Osteocyte (in vitro differentiated cells): ENCODE results near the gene MGST2. TPM values are rescaled to one million over a fixed set of nuclear protein-coding genes. Genes with fewer than 3 reads are reported as not detected.

Experiments used
- DNase-seq: peaks from one replicate; pipeline ENCODE4 v3.0.0; 2021; ENCODE audit warnings: mixed read lengths; ENCODE audit not compliant: unreplicated experiment; ENCODE audit errors: extremely low spot score
- H3K27ac Mint-ChIP-seq: one replicate; pipeline ENCODE4 v1.8.0; 2021; ENCODE audit warnings: mild to moderate bottlenecking, mixed read lengths; ENCODE audit not compliant: unreplicated experiment
- H3K27me3 Mint-ChIP-seq: one replicate; pipeline ENCODE4 v1.8.0; 2021; ENCODE audit warnings: mixed read lengths; ENCODE audit not compliant: unreplicated experiment
- H3K36me3 Mint-ChIP-seq: one replicate; pipeline ENCODE4 v1.8.0; 2021; ENCODE audit warnings: mixed read lengths; ENCODE audit not compliant: unreplicated experiment
- H3K4me1 Mint-ChIP-seq: one replicate; pipeline ENCODE4 v1.8.0; 2021; ENCODE audit warnings: mixed read lengths; ENCODE audit not compliant: unreplicated experiment
- H3K4me3 Mint-ChIP-seq: one replicate; pipeline ENCODE4 v1.8.0; 2021; ENCODE audit warnings: mild to moderate bottlenecking, moderate library complexity, mixed read lengths; ENCODE audit not compliant: unreplicated experiment
- H3K9me3 Mint-ChIP-seq: one replicate; pipeline ENCODE4 v1.8.0; 2021; ENCODE audit warnings: mixed read lengths; ENCODE audit not compliant: unreplicated experiment
- total RNA-seq: library from RNA; stranded (reverse); gene quantifications from 2 replicates; pipeline ENCODE4 v1.2.1, GENCODE V29; 2021
- TF ChIP-seq, protein P1 (sequence below): fragments of 200-600 bp; sonication (generic); IDR thresholded peaks from 2 replicates; pipeline ENCODE4 v1.5.0; 2021; ENCODE audit warnings: antibody characterized with exemption, mild to moderate bottlenecking, moderate library complexity

The MGST2 gene
- total RNA-seq, 1 donor from 2014 or later, result 29.9 TPM

DNA sequence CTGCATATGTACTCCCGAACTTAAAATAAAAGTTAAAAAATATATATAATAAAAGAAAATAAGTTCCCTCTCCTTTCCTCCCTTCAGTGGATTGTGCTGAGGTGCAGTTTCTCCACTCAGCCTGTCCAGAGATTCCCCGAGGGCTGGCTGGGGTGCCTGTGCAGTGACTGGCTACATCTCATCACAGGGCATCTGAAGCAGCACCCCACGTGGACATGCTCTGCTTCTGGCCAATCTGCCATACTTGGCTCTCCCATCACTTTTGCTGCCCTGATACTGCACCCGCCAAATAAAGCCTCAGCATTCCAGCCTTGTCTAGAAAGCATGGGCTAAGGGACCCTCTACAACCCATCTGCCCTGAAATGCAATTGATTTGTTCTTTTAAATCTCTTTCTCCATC, 11.1 kb upstream of the MGST2 start:
- H3K4me1 Mint-ChIP-seq, result peaks cover 11% of the 10 kb centered on the region
- peaks cover 17% of the 10 kb centered on the region for H3K27me3 Mint-ChIP-seq
- H3K4me3 Mint-ChIP-seq, result no peak overlapping the region
- no peak for DNase-seq
- H3K36me3 Mint-ChIP-seq, result no peaks in the 10 kb centered on the region
- TF ChIP-seq, protein P1, sequence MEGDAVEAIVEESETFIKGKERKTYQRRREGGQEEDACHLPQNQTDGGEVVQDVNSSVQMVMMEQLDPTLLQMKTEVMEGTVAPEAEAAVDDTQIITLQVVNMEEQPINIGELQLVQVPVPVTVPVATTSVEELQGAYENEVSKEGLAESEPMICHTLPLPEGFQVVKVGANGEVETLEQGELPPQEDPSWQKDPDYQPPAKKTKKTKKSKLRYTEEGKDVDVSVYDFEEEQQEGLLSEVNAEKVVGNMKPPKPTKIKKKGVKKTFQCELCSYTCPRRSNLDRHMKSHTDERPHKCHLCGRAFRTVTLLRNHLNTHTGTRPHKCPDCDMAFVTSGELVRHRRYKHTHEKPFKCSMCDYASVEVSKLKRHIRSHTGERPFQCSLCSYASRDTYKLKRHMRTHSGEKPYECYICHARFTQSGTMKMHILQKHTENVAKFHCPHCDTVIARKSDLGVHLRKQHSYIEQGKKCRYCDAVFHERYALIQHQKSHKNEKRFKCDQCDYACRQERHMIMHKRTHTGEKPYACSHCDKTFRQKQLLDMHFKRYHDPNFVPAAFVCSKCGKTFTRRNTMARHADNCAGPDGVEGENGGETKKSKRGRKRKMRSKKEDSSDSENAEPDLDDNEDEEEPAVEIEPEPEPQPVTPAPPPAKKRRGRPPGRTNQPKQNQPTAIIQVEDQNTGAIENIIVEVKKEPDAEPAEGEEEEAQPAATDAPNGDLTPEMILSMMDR, result no peak
- H3K9me3 Mint-ChIP-seq, result no peaks in the 10 kb centered on the region
- H3K27ac Mint-ChIP-seq, result no peak overlapping the region

DNA sequence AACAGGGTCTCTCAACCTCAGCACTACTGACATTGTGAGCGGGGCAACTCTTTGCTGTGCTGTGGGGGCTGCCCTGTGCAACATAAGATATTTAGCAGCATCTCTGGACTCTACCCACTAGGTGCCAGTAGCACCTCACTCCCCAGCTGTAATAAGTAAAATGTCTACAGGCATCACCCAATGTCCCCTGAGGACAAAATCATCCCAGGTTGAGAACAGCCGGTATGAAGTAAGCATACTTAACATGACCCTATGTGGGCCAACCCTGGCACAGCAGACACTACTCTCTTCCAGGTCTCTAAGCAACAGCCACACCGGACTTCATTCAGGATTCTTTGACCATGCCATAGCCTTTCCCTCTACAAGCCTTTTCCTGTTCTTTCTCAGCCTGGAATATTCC, 10.5 kb upstream of the MGST2 start:
- no peak for DNase-seq
- Mint-ChIP-seq H3K27me3 (peaks cover 17% of the 10 kb centered on the region), H3K27ac (no peak overlapping the region), H3K36me3 (no peaks in the 10 kb centered on the region), H3K4me3 (no peak overlapping the region), H3K4me1 (peaks cover 11% of the 10 kb centered on the region), H3K9me3 (no peaks in the 10 kb centered on the region)
- TF ChIP-seq, protein P1, result peak; percentile 50

DNA sequence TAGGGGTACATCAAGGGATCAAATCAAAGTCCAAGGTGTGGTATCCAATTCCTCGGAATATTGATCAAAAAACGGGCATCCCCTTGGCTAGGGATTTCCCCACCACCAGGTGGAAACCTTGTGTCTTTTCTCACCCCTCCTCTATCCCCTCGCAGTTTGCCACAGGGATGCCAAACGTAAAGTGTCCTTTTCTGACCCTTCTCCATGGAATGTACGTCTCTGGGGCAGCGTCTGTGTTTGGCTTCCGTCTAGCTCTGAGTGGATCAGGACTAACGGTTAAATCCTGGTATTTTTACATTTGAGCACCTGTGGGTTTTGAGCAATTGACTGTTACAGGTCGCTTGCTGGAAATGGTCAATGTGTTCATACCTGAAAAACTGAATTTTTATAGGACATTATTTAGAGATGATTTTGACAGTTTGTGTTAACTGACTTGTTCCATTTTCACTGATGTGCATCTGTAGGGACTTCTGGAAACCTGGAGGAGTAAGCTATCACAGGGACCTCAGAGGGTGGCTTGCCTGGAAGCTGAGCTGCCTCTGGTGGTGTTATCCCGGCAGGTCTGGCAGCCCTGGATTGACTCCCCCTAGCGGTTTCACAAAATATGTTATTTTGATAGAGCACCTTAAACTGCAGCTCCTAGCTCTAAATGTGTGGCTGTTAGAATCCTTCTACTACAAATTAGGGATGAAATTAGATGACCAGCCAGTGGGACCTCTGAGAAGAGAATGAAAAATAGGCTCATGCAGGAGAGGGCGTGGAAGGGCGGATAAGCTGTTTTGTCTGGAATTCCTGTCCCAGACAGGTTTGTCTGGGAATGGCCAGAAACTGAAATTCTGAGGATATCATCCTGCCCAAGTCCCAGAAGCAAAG, 8.8 kb upstream of the MGST2 start:
- Mint-ChIP-seq H3K4me1 (peaks cover 7% of the 10 kb centered on the region), H3K27me3 (peaks cover 17% of the 10 kb centered on the region), H3K4me3 (no peak overlapping the region), H3K27ac (no peak overlapping the region), H3K9me3 (no peaks in the 10 kb centered on the region), H3K36me3 (no peaks in the 10 kb centered on the region)
- TF ChIP-seq, protein P1, result peak; percentile 79
- DNase-seq, result peak; percentile 86

DNA sequence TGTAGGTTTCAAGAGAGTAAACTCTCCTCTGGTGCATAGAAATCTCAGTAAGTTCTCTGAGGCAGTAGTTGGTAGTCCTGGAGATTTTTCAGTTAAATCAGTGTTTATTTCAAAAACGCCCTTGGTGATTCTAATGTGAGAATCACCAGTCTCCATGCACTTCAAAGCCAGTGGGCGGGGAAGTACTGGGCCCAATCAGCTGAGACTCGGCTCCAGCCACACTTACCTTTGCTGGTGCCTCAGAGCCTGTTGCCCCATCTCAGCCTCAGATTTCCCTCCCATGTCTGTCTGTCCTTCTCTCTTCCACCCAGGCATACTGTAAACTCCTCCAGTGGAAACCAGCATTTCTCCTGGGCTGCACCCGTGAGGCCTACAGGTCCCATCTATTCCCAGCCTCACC, 7.4 kb upstream of the MGST2 start:
- no peak for DNase-seq
- Mint-ChIP-seq H3K9me3 (no peaks in the 10 kb centered on the region), H3K27ac (no peak overlapping the region), H3K4me1 (peaks cover 7% of the 10 kb centered on the region), H3K27me3 (peaks cover 15% of the 10 kb centered on the region), H3K4me3 (no peak overlapping the region), H3K36me3 (no peaks in the 10 kb centered on the region)
- TF ChIP-seq, protein P1, result no peak

DNA sequence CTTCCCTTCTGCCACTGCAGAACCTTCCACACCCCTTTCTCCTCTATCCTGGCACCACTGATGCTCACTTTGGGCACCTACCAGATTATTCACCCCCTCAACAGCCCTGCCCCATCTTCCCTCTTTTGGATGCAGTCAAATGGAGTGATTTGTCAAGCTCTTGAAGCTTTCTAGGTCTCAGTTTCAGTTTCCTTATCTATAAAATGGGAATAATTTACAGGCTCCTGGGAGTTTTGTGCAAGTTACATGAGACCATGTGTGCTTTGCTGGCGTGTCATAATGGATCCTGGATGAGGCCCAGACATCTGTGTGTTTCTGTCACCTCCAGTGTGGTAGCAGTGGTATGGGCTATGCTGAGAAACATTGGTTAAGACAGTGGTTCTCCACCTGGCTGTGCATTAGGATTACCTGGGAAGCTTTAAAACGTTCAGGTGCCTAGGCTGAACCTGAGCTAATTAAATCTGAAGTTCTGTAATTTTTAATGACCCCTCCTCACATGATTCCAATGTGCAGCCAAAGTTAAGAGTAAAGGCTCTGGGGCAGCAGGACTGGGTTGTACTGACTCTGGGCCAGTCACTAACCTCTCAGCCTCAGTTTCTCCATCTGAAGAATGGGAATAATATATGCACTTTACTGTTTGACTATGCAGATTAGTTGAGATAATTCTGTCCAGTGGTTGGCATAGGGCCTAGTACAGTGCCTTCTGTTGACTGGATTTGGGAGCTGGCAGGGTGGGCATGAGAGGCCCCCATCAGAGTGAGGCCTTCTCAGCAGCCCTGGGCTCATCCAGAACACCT, 6.8 kb upstream of the MGST2 start:
- Mint-ChIP-seq H3K27ac (no peak overlapping the region), H3K27me3 (peaks cover 10% of the 10 kb centered on the region)

More for the DNA sequence above, 6.8 kb upstream of the MGST2 start:
- H3K9me3 Mint-ChIP-seq, result no peaks in the 10 kb centered on the region
- no peak overlapping the region for H3K4me3 Mint-ChIP-seq
- DNase-seq, result no peak
- TF ChIP-seq, protein P1, result no peak
- H3K4me1 Mint-ChIP-seq, result peaks cover 7% of the 10 kb centered on the region
- no peaks in the 10 kb centered on the region for H3K36me3 Mint-ChIP-seq
